Body of pancreas (tissue), 4 donors: ENCODE measurements around the gene POU2F2.

Experiments
- CTCF ChIP-seq, 7 experiments: fragments of 450-650 bp in 4 of 7; fragments of 200-600 bp in 3 of 7; sonication (generic) in 3 of 7; IDR thresholded peaks; one replicate each; pipeline ENCODE4 v1.5.1; 2016 to 2019; ENCODE audit warnings: antibody characterized with exemption in 7 of 7
- POLR2A ChIP-seq, 3 donors: fragments of 450-650 bp; IDR thresholded peaks; one replicate each; pipeline ENCODE4 v1.6.1; 2016; ENCODE audit warnings: antibody characterized with exemption in 3 of 3, mild to moderate bottlenecking in 2 of 3

GRCh38 chr19:42091742-42092141 is 40.5 kb downstream of the POU2F2 start:
- TF ChIP-seq CTCF (IDR thresholded peaks at IDR 0.05) (no peak), POLR2A (IDR thresholded peaks at IDR 0.05) (no peak)
